ENCODE data around the gene EMP2. TPM values are rescaled to one million over a fixed set of nuclear protein-coding genes. Genes with fewer than 3 reads are reported as not detected.
"Not testable (repeated sequence)": the region's sequence is repeated elsewhere in the genome, so short reads cannot be mapped to it uniquely, and the experiment has no call there.

EMP2 gene
- total RNA-seq, 1 donor from 2014 or later = 518 TPM

DNA sequence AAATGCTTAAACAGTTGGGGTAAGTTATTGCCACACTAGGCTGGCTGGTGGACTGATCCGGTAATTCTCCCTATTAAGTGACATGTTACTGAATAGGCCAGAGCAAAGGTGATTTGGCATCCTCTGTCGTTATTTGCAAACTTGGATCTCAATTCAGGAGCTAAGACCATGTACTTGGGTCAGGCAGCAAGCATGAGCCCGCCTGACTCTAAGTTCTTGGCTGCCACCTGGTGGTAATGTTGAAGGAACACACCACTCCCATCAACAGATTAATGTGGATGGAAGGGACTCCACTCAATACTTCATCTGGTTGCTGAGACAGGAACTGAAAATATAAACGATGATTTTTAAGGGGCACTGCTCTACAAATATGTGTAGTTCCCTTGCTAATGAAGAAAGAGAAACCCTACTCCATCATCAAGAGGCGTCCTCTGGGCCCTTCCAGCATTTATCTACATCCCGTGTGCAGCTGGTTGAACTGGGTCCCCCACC is 70.8 kb downstream of the EMP2 start:
- no peak overlapping the region for H3K4me3 ChIP-seq
- no peak overlapping the region for H3K27ac ChIP-seq
- H3K4me1 ChIP-seq = peaks cover 5% of the 10 kb centered on the region
- intact Hi-C loops (cut with DNase I) = loop anchor here (5.0 to 10.0 kb wide), 2 partner anchors 225 to 252 kb away; no protein-coding TSS in a partner anchor
- H3K9me3 ChIP-seq = no peaks in the 10 kb centered on the region
- no peak for DNase-seq
- peak; percentile 79 for TF ChIP-seq CTCF (IDR thresholded peaks at IDR 0.05)
- no peaks in the 10 kb centered on the region for H3K27me3 ChIP-seq (ENCODE audit: low read depth)
- H3K36me3 ChIP-seq = peaks cover 56% of the 10 kb centered on the region
- peak; percentile 73 to 87 for ATAC-seq

- not testable (repeated sequence) for H3K27me3 ChIP-seq (ENCODE audit: low read depth); H3K4me1 ChIP-seq; H3K4me3 ChIP-seq; H3K27ac ChIP-seq; H3K9me3 ChIP-seq; ATAC-seq; DNase-seq
- peaks cover 57% of the 10 kb centered on the region for H3K36me3 ChIP-seq
- intact Hi-C loops (cut with DNase I) = loop anchor here (5.0 kb wide), 1 partner anchor 248 kb away; no protein-coding TSS in a partner anchor
Measured at GRCh38 chr16:10505286-10505685, 75.1 kb downstream of the EMP2 start.

DNA sequence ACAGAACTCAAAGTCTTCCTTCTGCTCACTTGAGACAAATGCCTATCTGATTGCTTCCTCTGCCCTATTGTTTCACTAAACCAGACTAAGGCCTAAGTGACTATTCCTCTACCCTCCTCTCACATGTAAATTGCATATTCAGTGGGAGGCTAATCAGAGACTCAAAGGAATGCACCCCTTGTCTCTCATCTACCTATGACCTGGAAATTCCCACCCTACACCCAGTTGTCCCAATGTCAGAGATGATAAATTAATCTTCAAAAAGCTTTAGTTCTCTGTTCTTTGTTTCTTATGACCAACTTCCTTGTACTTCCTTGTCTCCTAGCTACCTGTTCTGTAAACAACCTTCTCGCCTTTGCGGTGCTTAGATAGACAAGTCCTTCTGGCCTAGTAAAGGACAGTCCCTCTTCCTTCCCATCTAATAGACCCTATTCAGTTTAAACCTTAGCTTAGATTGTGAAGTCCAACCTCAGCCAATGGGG is 76.0 kb downstream of the EMP2 start:
- no peak for DNase-seq
- Histone ChIP-seq H3K27me3 (ENCODE audit: low read depth) (no peaks in the 10 kb centered on the region), H3K36me3 (peaks cover 57% of the 10 kb centered on the region), H3K27ac (peak overlapping the region; percentile 41), H3K4me1 (no peaks in the 10 kb centered on the region), H3K9me3 (no peaks in the 10 kb centered on the region), H3K4me3 (no peak overlapping the region)
- TF ChIP-seq CTCF (IDR thresholded peaks at IDR 0.05) = no peak
- peak; percentile 28 to 59 for ATAC-seq
- intact Hi-C loops (cut with DNase I) = no loop called here

- intact Hi-C loops (cut with DNase I) = no loop called here
- no peak for TF ChIP-seq CTCF (IDR thresholded peaks at IDR 0.05)
- H3K9me3 ChIP-seq = no peaks in the 10 kb centered on the region
- H3K27me3 ChIP-seq (ENCODE audit: low read depth) = no peaks in the 10 kb centered on the region
- no peak for DNase-seq
- H3K4me1 ChIP-seq = no peaks in the 10 kb centered on the region
- H3K27ac ChIP-seq = no peak overlapping the region
- no peak overlapping the region for H3K4me3 ChIP-seq
- peaks cover 45% of the 10 kb centered on the region for H3K36me3 ChIP-seq
- ATAC-seq = no peak
Measured at GRCh38 chr16:10502776-10503175, 77.6 kb downstream of the EMP2 start.

GRCh38 chr16:10501016-10501607 is 79.3 kb downstream of the EMP2 start:
- TF ChIP-seq CTCF (IDR thresholded peaks at IDR 0.05) = no peak
- H3K4me1 ChIP-seq = no peaks in the 10 kb centered on the region
- DNase-seq (no peak), ATAC-seq (peak; percentile 46 to 49)
- H3K27ac ChIP-seq = no peak overlapping the region
- no peaks in the 10 kb centered on the region for H3K27me3 ChIP-seq (ENCODE audit: low read depth)
- intact Hi-C loops (cut with DNase I) = no loop called here
- H3K9me3 ChIP-seq = no peaks in the 10 kb centered on the region
- peaks cover 44% of the 10 kb centered on the region for H3K36me3 ChIP-seq
- no peak overlapping the region for H3K4me3 ChIP-seq

GRCh38 chr16:10500582-10500981 is 79.8 kb downstream of the EMP2 start:
- intact Hi-C loops (cut with DNase I) = no loop called here
- TF ChIP-seq CTCF (IDR thresholded peaks at IDR 0.05) = no peak
- peaks cover 39% of the 10 kb centered on the region for H3K36me3 ChIP-seq
- ATAC-seq (no peak), DNase-seq (no peak)
- no peak overlapping the region for H3K4me3 ChIP-seq
- H3K27me3 ChIP-seq (ENCODE audit: low read depth) = no peaks in the 10 kb centered on the region
- H3K27ac ChIP-seq = no peak overlapping the region
- no peaks in the 10 kb centered on the region for H3K9me3 ChIP-seq
- H3K4me1 ChIP-seq = no peaks in the 10 kb centered on the region

Measured in lower lobe of right lung (tissue), 2 donors.